H1 (cell line): Measurements from ENCODE around the gene SIPA1L3. TPM values are rescaled to one million over a fixed set of nuclear protein-coding genes. Genes with fewer than 3 reads are reported as not detected.

Source experiments
- BRCA1 ChIP-seq: IDR thresholded peaks from 2 replicates; pipeline ENCODE4 v1.6.1; 2012; ENCODE audit warnings: low read depth, low read length, improper control_type of control experiment
- TAF1 ChIP-seq: IDR thresholded peaks from 2 replicates; pipeline ENCODE4 v1.6.1; 2011; ENCODE audit warnings: mild to moderate bottlenecking, low read depth, low read length
- polyA plus RNA-seq, 7 experiments: library from polyadenylated mRNA; depleted of rRNA in 3 of 7; stranded (reverse) in 5 of 7; unstranded in 2 of 7; fragments of >200 nt in 5 of 7; fragments of 200-250 nt in 2 of 7; gene quantifications; 1 replicate in 5 of 7; 2 replicates in 1 of 7; 4 replicates in 1 of 7; pipeline versions ENCODE4 v1.2.1 to v1.2.3, GENCODE V29; 2011 to 2013; ENCODE audit warnings: missing spikeins in 2 of 7, mixed read lengths in 2 of 7
- total RNA-seq: library from RNA; stranded (reverse); fragmentation: NEBNext Ultra II Directional; extraction: Animal tissue kit (Norgen Biotek cat#: 25700); gene quantifications from 2 replicates; pipeline ENCODE4 v1.2.1, GENCODE V29; 2021

The SIPA1L3 gene
- total and polyA plus RNA-seq, 2 of the 8 experiments (the other 6 are each of a cell fraction or from before 2014, with no cell fraction given) = 15.0 to 54.9 TPM

DNA sequence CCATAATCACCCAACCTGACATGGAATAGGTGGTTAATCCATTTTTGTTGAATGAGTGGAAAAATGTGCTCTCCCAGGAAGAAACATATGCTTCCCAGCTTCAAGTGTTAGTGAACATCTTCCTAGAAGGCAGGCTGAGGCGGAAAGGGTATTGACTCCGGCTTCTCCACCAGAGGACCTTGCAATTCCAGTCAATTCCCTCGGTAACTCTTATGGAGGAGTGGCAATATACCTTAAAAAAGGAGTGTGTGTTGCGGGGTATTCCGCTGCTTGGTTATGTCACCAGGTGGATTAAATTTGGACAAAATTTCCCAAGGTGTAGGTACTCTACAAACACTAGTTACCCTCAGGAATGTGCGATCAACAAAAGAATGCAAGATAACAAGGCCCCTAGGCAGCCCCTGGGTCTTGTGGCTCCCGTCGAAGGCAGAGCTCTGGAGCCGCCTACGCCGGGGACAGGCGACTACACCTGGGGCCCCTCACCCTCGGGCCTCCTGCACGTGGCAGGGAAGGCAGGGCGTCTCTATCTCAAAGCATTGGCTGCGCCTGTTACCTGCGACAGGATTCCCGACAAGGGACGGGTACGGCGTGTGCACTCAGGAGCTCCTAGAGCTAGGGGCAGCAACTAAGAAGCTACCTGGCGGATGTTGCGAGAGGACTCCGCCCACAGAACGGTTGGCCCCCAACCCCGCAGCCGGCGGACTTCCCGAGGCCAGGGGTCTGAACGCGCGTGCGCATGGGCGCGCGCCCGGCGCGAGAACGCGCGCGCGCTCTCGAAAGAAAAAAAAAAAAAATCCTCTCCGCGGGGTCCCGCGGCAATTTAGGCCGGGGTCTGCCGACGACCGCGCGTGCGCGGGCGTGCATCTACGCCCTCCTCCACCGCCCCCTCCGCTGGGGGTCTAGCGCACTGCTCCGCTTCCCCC, 801 bp upstream of the SIPA1L3 start, which contains the start of gene WDR87 (continued):
- TF ChIP-seq BRCA1 (no peak), TAF1 (no peak; the same call in 1 of the 2 replicates)
